H54 (cell line): ENCODE data around the gene ASPSCR1.

Source experiments
- DNase-seq: peaks from one replicate; pipeline ENCODE4 v3.0.0; 2011; ENCODE audit warnings: low spot score, mixed read lengths; ENCODE audit not compliant: insufficient read length
- FAIRE-seq: peaks from 3 replicates; lab custom pipeline; 2011; peaks lifted over from hg19 to GRCh38; lab: Jason Lieb, UNC
- POLR2A ChIP-seq: IDR thresholded peaks from 2 replicates; pipeline ENCODE4 v1.6.1; 2011; ENCODE audit warnings: low read depth, mild to moderate bottlenecking, low read length

The ASPSCR1 gene

GRCh38 chr17:81999976-82000802 is 22.8 kb downstream of the ASPSCR1 start:
- no peak for TF ChIP-seq POLR2A
- FAIRE-seq, result no peak
- DNase-seq, result no peak

GRCh38 chr17:82000803-82001570 is 23.6 kb downstream of the ASPSCR1 start:
- no peak for TF ChIP-seq POLR2A
- DNase-seq (no peak), FAIRE-seq (no peak)

- FAIRE-seq (no peak), DNase-seq (no peak)
- no peak for TF ChIP-seq POLR2A
These were observed 24.2 kb downstream of the ASPSCR1 start for GRCh38 chr17:82001571-82002056.

GRCh38 chr17:82003411-82004381 is 26.3 kb downstream of the ASPSCR1 start:
- no peak for FAIRE-seq
- peak; percentile 98 for DNase-seq
- no peak; the same call in none of the 2 replicates for TF ChIP-seq POLR2A

- DNase-seq (no peak), FAIRE-seq (no peak)
- no peak for TF ChIP-seq POLR2A
These were observed 27.4 kb downstream of the ASPSCR1 start for GRCh38 chr17:82004517-82005455.

- FAIRE-seq (no peak), DNase-seq (no peak)
- no peak for TF ChIP-seq POLR2A
These were observed 28.4 kb downstream of the ASPSCR1 start for GRCh38 chr17:82005701-82006348.

- no peak for TF ChIP-seq POLR2A
- no peak for DNase-seq
- no peak for FAIRE-seq
These were observed 29.2 kb downstream of the ASPSCR1 start for GRCh38 chr17:82006468-82007227.

- no peak for DNase-seq
- TF ChIP-seq POLR2A, result no peak
- FAIRE-seq, result no peak
These were observed 29.7 kb downstream of the ASPSCR1 start for GRCh38 chr17:82007228-82007494.

GRCh38 chr17:82007495-82008257 is 30.2 kb downstream of the ASPSCR1 start:
- no peak for DNase-seq
- FAIRE-seq, result no peak
- TF ChIP-seq POLR2A, result no peak

GRCh38 chr17:82008258-82008940 is 31.0 kb downstream of the ASPSCR1 start:
- DNase-seq, result no peak
- no peak for FAIRE-seq
- no peak for TF ChIP-seq POLR2A
